ENCODE data around the gene CNGB1.

Gene CNGB1

DNA sequence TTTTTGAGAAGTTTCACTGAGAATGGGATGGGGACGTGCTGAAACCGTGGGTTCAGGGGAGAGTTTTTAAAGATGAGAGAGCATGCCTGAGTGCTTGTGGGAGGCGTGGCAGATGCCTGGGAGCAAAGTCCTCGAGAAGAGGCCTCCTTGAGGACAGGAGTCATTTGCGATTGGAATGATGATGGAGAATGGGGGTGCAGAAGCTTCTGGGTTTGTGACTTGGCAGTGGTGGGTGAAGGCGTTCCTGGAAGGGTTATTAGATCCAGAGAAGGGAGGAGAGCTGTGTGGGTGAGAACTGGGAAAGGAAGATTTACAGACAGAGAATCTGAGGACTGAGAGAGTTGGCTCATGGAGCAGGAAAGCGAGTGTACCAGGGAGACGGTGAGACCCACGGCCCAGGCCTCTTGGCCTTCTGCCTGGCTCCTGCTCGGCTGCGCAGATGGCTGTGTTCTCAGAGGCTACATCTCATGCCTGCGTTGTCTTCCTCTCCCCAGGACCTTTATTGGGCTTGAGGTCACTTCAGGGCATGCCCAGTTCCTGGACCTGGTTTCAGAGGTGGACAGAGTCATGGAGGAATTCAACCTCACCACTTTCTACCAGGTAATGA is 46.0 kb upstream of the CNGB1 start:
- Histone ChIP-seq H2AFZ (ENCODE audit: low read length) (no peak overlapping the region), H4K20me1 (ENCODE audit: insufficient read depth, low read length, poor library complexity, severe bottlenecking) (no peaks in the 10 kb centered on the region), H3K27me3 (ENCODE audit: insufficient read depth, low read length, poor library complexity, severe bottlenecking) (no peaks in the 10 kb centered on the region), H3K9me2 (replicated peaks; ENCODE audit: low read depth, low read length) (no peaks in the 10 kb centered on the region), H3K4me3 (ENCODE audit: low read length, poor library complexity, severe bottlenecking) (no peak overlapping the region), H3F3A (ENCODE audit: low read depth) (no peaks in the 10 kb centered on the region), H3K9ac (ENCODE audit: low read depth, low read length, poor library complexity, severe bottlenecking) (no peak overlapping the region), H3K4me2 (ENCODE audit: low read depth, low read length, poor library complexity, severe bottlenecking) (no peak overlapping the region), H3K36me3 (ENCODE audit: insufficient read depth, low read length) (peaks cover 24% of the 10 kb centered on the region; the same call in 1 of the 2 replicates), H3K9me3 (ENCODE audit: insufficient read depth, low read depth, low read length) (no peaks in the 10 kb centered on the region), H3K4me1 (ENCODE audit: insufficient read depth, low read length, poor library complexity, severe bottlenecking) (no peaks in the 10 kb centered on the region), H3K79me2 (ENCODE audit: insufficient read depth, low read length) (no peaks in the 10 kb centered on the region)
- TF ChIP-seq, protein P1, sequence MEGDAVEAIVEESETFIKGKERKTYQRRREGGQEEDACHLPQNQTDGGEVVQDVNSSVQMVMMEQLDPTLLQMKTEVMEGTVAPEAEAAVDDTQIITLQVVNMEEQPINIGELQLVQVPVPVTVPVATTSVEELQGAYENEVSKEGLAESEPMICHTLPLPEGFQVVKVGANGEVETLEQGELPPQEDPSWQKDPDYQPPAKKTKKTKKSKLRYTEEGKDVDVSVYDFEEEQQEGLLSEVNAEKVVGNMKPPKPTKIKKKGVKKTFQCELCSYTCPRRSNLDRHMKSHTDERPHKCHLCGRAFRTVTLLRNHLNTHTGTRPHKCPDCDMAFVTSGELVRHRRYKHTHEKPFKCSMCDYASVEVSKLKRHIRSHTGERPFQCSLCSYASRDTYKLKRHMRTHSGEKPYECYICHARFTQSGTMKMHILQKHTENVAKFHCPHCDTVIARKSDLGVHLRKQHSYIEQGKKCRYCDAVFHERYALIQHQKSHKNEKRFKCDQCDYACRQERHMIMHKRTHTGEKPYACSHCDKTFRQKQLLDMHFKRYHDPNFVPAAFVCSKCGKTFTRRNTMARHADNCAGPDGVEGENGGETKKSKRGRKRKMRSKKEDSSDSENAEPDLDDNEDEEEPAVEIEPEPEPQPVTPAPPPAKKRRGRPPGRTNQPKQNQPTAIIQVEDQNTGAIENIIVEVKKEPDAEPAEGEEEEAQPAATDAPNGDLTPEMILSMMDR (conservative IDR thresholded peaks at IDR 0.05; ENCODE audit: low read length): no peak
- no peak for TF ChIP-seq EZH2phosphoT487 (IDR thresholded peaks at IDR 0.05; ENCODE audit: borderline replicate concordance)

DNA sequence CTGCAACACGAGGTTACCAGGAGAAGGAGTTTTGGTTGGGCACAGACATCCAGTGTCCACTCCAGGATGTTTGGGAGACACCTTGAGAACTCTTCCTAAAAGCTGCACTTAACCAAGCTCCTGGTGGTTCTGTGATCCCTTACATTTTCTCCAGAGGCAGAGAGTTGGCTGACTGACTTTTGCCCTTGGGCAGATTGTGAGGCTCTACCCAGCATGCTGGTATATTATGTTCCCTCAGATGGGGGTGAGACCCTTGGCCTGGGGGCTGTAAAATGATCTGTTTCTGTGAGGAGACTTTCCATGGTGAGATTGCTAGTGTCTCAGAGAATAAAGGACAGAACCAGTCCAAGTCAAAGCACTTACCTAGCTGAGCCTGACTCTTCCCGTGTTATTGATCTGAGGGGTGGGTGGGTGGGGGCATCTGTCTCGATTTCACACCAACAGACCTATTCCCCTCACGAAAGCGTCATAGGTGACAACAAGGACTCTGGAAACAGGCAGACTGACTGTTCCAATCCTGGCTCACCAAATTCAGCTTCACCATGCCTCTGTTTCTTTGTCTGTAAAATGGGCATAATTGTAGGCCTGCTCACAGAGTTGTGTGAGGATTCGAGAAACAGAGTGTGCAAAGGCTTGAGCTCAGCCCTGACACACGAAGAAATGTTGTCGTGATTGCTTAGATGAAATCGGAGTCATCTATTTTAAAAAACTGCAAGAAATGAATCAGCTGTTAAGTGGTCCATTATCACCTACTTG is 42.5 kb upstream of the CNGB1 start:
- TF ChIP-seq, protein P1 (conservative IDR thresholded peaks at IDR 0.05; ENCODE audit: low read length): no peak
- TF ChIP-seq EZH2phosphoT487 (IDR thresholded peaks at IDR 0.05; ENCODE audit: borderline replicate concordance): no peak
- no peaks in the 10 kb centered on the region for H3K9me3 ChIP-seq (ENCODE audit: insufficient read depth, low read depth, low read length)
- no peaks in the 10 kb centered on the region for H3K79me2 ChIP-seq (ENCODE audit: insufficient read depth, low read length)
- no peaks in the 10 kb centered on the region for H3K9me2 ChIP-seq (replicated peaks; ENCODE audit: low read depth, low read length)
- no peaks in the 10 kb centered on the region for H3K27me3 ChIP-seq (ENCODE audit: insufficient read depth, low read length, poor library complexity, severe bottlenecking)
- no peak overlapping the region for H2AFZ ChIP-seq (ENCODE audit: low read length)
- H3K4me1 ChIP-seq (ENCODE audit: insufficient read depth, low read length, poor library complexity, severe bottlenecking): no peaks in the 10 kb centered on the region
- no peaks in the 10 kb centered on the region for H3F3A ChIP-seq (ENCODE audit: low read depth)
- peaks cover 39% of the 10 kb centered on the region; the same call in 1 of the 2 replicates for H3K36me3 ChIP-seq (ENCODE audit: insufficient read depth, low read length)
- H4K20me1 ChIP-seq (ENCODE audit: insufficient read depth, low read length, poor library complexity, severe bottlenecking): no peaks in the 10 kb centered on the region
- H3K9ac ChIP-seq (ENCODE audit: low read depth, low read length, poor library complexity, severe bottlenecking): no peak overlapping the region
- H3K4me3 ChIP-seq (ENCODE audit: low read length, poor library complexity, severe bottlenecking): no peak overlapping the region
- H3K4me2 ChIP-seq (ENCODE audit: low read depth, low read length, poor library complexity, severe bottlenecking): no peak overlapping the region

DNA sequence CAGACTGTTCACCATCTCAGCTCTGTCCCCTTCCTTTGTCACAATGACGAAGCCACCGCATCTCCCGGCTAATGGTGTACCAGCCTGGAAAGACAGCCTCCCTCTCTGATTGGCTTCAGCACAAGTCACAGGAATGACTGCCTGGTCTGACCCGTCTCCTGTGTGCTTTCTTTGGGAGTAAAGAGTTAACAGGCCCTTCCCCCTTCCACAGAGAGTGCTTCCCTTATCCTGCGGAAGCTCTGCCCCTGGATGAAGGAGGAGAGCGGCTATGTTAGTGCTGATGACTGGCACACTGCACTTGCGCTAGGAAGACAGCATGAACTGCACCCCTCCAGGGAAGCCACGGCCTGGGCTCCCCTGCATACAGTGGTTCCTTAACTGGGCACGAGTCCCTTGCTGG is 41.6 kb upstream of the CNGB1 start:
- Histone ChIP-seq H3K9ac (ENCODE audit: low read depth, low read length, poor library complexity, severe bottlenecking) (no peak overlapping the region), H3K4me3 (ENCODE audit: low read length, poor library complexity, severe bottlenecking) (no peak overlapping the region), H3K79me2 (ENCODE audit: insufficient read depth, low read length) (no peaks in the 10 kb centered on the region), H2AFZ (ENCODE audit: low read length) (no peak overlapping the region), H4K20me1 (ENCODE audit: insufficient read depth, low read length, poor library complexity, severe bottlenecking) (no peaks in the 10 kb centered on the region), H3K36me3 (ENCODE audit: insufficient read depth, low read length) (peaks cover 33% of the 10 kb centered on the region; the same call in 1 of the 2 replicates), H3K4me1 (ENCODE audit: insufficient read depth, low read length, poor library complexity, severe bottlenecking) (no peaks in the 10 kb centered on the region), H3K4me2 (ENCODE audit: low read depth, low read length, poor library complexity, severe bottlenecking) (no peak overlapping the region), H3K9me2 (replicated peaks; ENCODE audit: low read depth, low read length) (no peaks in the 10 kb centered on the region), H3F3A (ENCODE audit: low read depth) (no peaks in the 10 kb centered on the region), H3K9me3 (ENCODE audit: insufficient read depth, low read depth, low read length) (no peaks in the 10 kb centered on the region), H3K27me3 (ENCODE audit: insufficient read depth, low read length, poor library complexity, severe bottlenecking) (no peaks in the 10 kb centered on the region)
- TF ChIP-seq, protein P1 (conservative IDR thresholded peaks at IDR 0.05; ENCODE audit: low read length): no peak
- TF ChIP-seq EZH2phosphoT487 (IDR thresholded peaks at IDR 0.05; ENCODE audit: borderline replicate concordance): no peak

All from Loucy (cell line).